ENCODE data around the gene SSTR3.

- TF ChIP-seq, protein P1, sequence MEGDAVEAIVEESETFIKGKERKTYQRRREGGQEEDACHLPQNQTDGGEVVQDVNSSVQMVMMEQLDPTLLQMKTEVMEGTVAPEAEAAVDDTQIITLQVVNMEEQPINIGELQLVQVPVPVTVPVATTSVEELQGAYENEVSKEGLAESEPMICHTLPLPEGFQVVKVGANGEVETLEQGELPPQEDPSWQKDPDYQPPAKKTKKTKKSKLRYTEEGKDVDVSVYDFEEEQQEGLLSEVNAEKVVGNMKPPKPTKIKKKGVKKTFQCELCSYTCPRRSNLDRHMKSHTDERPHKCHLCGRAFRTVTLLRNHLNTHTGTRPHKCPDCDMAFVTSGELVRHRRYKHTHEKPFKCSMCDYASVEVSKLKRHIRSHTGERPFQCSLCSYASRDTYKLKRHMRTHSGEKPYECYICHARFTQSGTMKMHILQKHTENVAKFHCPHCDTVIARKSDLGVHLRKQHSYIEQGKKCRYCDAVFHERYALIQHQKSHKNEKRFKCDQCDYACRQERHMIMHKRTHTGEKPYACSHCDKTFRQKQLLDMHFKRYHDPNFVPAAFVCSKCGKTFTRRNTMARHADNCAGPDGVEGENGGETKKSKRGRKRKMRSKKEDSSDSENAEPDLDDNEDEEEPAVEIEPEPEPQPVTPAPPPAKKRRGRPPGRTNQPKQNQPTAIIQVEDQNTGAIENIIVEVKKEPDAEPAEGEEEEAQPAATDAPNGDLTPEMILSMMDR (conservative IDR thresholded peaks at IDR 0.05 in 1 of 2, IDR thresholded peaks at IDR 0.05 in 1 of 2; ENCODE audit: extremely low read depth in 1 of 2, insufficient read depth in 1 of 2, low read depth in 1 of 2, low read length in 2 of 2) = no peak
- no peak for TF ChIP-seq EZH2 (IDR thresholded peaks at IDR 0.05; ENCODE audit: borderline replicate concordance, low read length)
Measured at GRCh38 chr22:37177755-37178154, 34.5 kb downstream of the SSTR3 start.
